GM18858 (cell line): ENCODE data around the gene RABL6.
A peak's percentile ranks its signal among the peaks of the same experiment; 100 is the strongest.
"Not testable (repeated sequence)": the region's sequence is repeated elsewhere in the genome, so short reads cannot be mapped to it uniquely, and the experiment has no call there.

Experiments used
- ATAC-seq: cut with Tn5 transposase; IDR thresholded peaks from one replicate; pipeline ENCODE4 v1.9.1; 2021; ENCODE audit not compliant: unreplicated experiment

Gene RABL6

GRCh38 chr9:136875155-136875554, 67.4 kb downstream of the RABL6 start:
- no peak for ATAC-seq

GRCh38 chr9:136876476-136876875, 68.7 kb downstream of the RABL6 start:
- ATAC-seq: no peak

- no peak for ATAC-seq
Measured at GRCh38 chr9:136880651-136881050, 72.9 kb downstream of the RABL6 start.

GRCh38 chr9:136881691-136882108, 74.0 kb downstream of the RABL6 start:
- ATAC-seq: no peak

GRCh38 chr9:136882109-136882946, 74.6 kb downstream of the RABL6 start:
- ATAC-seq: no peak

- not testable (repeated sequence) for ATAC-seq
Measured at GRCh38 chr9:136882947-136883283, 75.2 kb downstream of the RABL6 start.

GRCh38 chr9:136883670-136884069, 75.9 kb downstream of the RABL6 start:
- not testable (repeated sequence) for ATAC-seq

GRCh38 chr9:136885950-136886578, 78.3 kb downstream of the RABL6 start, which contains the start of gene TRAF2:
Gene TRAF2 (plus strand): TSS chr9:136886516. CDS start chr9:136898741, 12,225 bp downstream.
- peak; percentile 73 for ATAC-seq

GRCh38 chr9:136886610-136887597, 79.2 kb downstream of the RABL6 start:
- ATAC-seq: peak; percentile 8

- no peak for ATAC-seq
Measured at GRCh38 chr9:136888454-136888853, 80.7 kb downstream of the RABL6 start.

- no peak for ATAC-seq
Measured at GRCh38 chr9:136889858-136890257, 82.1 kb downstream of the RABL6 start.

- ATAC-seq: no peak
Measured at GRCh38 chr9:136890661-136891060, 82.9 kb downstream of the RABL6 start.
